SK-N-SH (cell line): ENCODE results near the gene MAGEF1. TPM values are rescaled to one million over a fixed set of nuclear protein-coding genes. Genes with fewer than 3 reads are reported as not detected.

ENCODE experiments used
- CTCF ChIA-PET: fragments of 300-600, 350-600 bp; formaldehyde crosslinking; extraction: SDS; loops from one replicate; lab custom pipeline; 2021; lab: Yijun Ruan, JAX
- POLR2A ChIA-PET: fragments of 350-600 bp; sonication (Branson Sonifier 250); formaldehyde crosslinking; extraction: SDS; loops from one replicate; lab custom pipeline; 2020; ENCODE audit warnings: antibody characterized with exemption, inconsistent platforms; lab: Yijun Ruan, JAX
- DNase-seq: peaks from one replicate; pipeline ENCODE4 v3.0.0; 2012
- H2AFZ ChIP-seq: fragments of 200-600 bp; sonication (generic); 2 replicates; pipeline ENCODE4 v1.8.1; 2016; ENCODE audit warnings: antibody characterized with exemption, mild to moderate bottlenecking, low read depth
- H3F3A ChIP-seq: fragments of 200-600 bp; sonication (generic); replicated peaks from 2 replicates; pipeline ENCODE3; 2016; ENCODE audit warnings: antibody characterized with exemption, mild to moderate bottlenecking; ENCODE audit not compliant: insufficient read depth
- H3K27ac ChIP-seq, 2 experiments: fragments of 200-500 bp in 1 of 2; fragments of 200-600 bp in 1 of 2; sonication (Bioruptor generic) in 1 of 2; sonication (generic), shearing (Covaris generic) in 1 of 2; 2 replicates each; pipeline versions ENCODE4 v1.5.1 to v1.6.1; 2014 to 2016; ENCODE audit warnings: low read depth in 2 of 2, inconsistent platforms in 1 of 2, low read length in 1 of 2, mild to moderate bottlenecking in 1 of 2, mixed read lengths in 1 of 2
- H3K27me3 ChIP-seq: fragments of 200-600 bp; sonication (generic), shearing (Covaris generic); 2 replicates; pipeline ENCODE4 v1.6.1; 2016; ENCODE audit warnings: mixed run types; ENCODE audit not compliant: insufficient read depth
- H3K36me3 ChIP-seq, 2 experiments: fragments of 200-500 bp in 1 of 2; fragments of 200-600 bp in 1 of 2; sonication (Bioruptor generic) in 1 of 2; sonication (generic) in 1 of 2; replicated peaks in 1 of 2; 2 replicates each; pipeline versions ENCODE3 to v1.5.1; 2014 to 2016; ENCODE audit warnings: low read length in 1 of 2, mild to moderate bottlenecking in 1 of 2; ENCODE audit not compliant: insufficient read depth in 2 of 2, control insufficient read depth in 1 of 2
- H3K4me1 ChIP-seq, 2 experiments: fragments of 200-500 bp in 1 of 2; fragments of 200-600 bp in 1 of 2; sonication (Bioruptor generic) in 1 of 2; sonication (generic), shearing (Covaris generic) in 1 of 2; 2 replicates each; pipeline versions ENCODE4 v1.5.1 to v1.6.1; 2014 to 2016; ENCODE audit warnings: low read depth in 1 of 2, low read length in 1 of 2, mixed run types in 1 of 2; ENCODE audit not compliant: insufficient read depth in 2 of 2, control insufficient read depth in 1 of 2
- H3K4me2 ChIP-seq: fragments of 200-600 bp; sonication (generic), shearing (Covaris generic); 2 replicates; pipeline ENCODE4 v1.6.1; 2017; ENCODE audit warnings: mixed run types
- H3K4me3 ChIP-seq, 2 experiments: fragments of 200-500 bp in 1 of 2; fragments of 200-600 bp in 1 of 2; sonication (Bioruptor generic) in 1 of 2; sonication (generic), shearing (Covaris generic) in 1 of 2; 2 replicates each; pipeline versions ENCODE4 v1.5.1 to v1.8.1; 2014 to 2016; ENCODE audit warnings: low read depth in 2 of 2, inconsistent platforms in 1 of 2, low read length in 1 of 2, mild to moderate bottlenecking in 1 of 2, mixed read lengths in 1 of 2, moderate library complexity in 1 of 2
- H3K79me2 ChIP-seq: fragments of 200-600 bp; sonication (generic); 2 replicates; pipeline ENCODE4 v1.8.1; 2017; ENCODE audit warnings: mild to moderate bottlenecking; ENCODE audit not compliant: insufficient read depth
- H3K9ac ChIP-seq: fragments of 200-600 bp; sonication (generic); 2 replicates; pipeline ENCODE4 v1.6.1; 2017; ENCODE audit warnings: mixed run types
- H3K9me2 ChIP-seq: fragments of 200-600 bp; sonication (generic); 2 replicates; pipeline ENCODE4 v1.6.1; 2017; ENCODE audit warnings: mixed run types
- H3K9me3 ChIP-seq: fragments of 200-600 bp; sonication (generic); 2 replicates; pipeline ENCODE4 v1.6.1; 2017; ENCODE audit warnings: mixed run types, mild to moderate bottlenecking, moderate library complexity
- H4K20me1 ChIP-seq: fragments of 200-600 bp; sonication (generic); 2 replicates; pipeline ENCODE4 v1.6.1; 2017; ENCODE audit warnings: mild to moderate bottlenecking, mixed run types; ENCODE audit not compliant: insufficient read depth
- CTCF ChIP-seq: fragments of 200-600 bp; sonication (generic); IDR thresholded peaks from 2 replicates; pipeline ENCODE4 v1.6.1; 2017; ENCODE audit warnings: antibody characterized with exemption, mild to moderate bottlenecking, moderate library complexity
- ELF1 ChIP-seq: IDR thresholded peaks from 2 replicates; pipeline ENCODE4 v1.4.0; 2012
- EP300 ChIP-seq, 2 experiments: IDR thresholded peaks; 2 replicates each; pipeline versions ENCODE4 v1.4.0 to v1.6.1; 2012; ENCODE audit warnings: borderline replicate concordance in 1 of 2, low read depth in 1 of 2, low read length in 1 of 2
- EZH2phosphoT487 ChIP-seq: fragments of 200-600 bp; sonication (generic); IDR thresholded peaks from 2 replicates; pipeline ENCODE4 v1.6.1; 2017; ENCODE audit warnings: low read depth, mixed run types, mild to moderate bottlenecking, antibody characterized with exemption, moderate library complexity, borderline replicate concordance
- MAX ChIP-seq: IDR thresholded peaks from 2 replicates; pipeline ENCODE4 v1.4.0; 2012; ENCODE audit warnings: low read depth
- MEF2A ChIP-seq: IDR thresholded peaks from 2 replicates; pipeline ENCODE4 v1.4.0; 2012; ENCODE audit warnings: low read depth, borderline replicate concordance
- MXI1 ChIP-seq: IDR thresholded peaks from 2 replicates; pipeline ENCODE4 v1.6.1; 2012; ENCODE audit warnings: mild to moderate bottlenecking, low read depth, low read length, improper control_type of control experiment
- RCOR1 ChIP-seq: fragments of 150-350 bp; IDR thresholded peaks from 2 replicates; pipeline ENCODE4 v1.6.1; 2017; ENCODE audit warnings: antibody characterized with exemption, low read length
- USF2 ChIP-seq: fragments of 150-350 bp; IDR thresholded peaks from 2 replicates; pipeline ENCODE4 v1.6.1; 2017; ENCODE audit warnings: antibody characterized with exemption, low read length, low read depth, borderline replicate concordance
- WGBS: methylation state at CpG from one replicate; pipeline ENCODE4 v1.1.6; 2017; ENCODE audit warnings: low lambda C conversion rate; 5-methylcytosine and 5-hydroxymethylcytosine counted together
- polyA plus RNA-seq, 3 experiments: library from polyadenylated mRNA; depleted of rRNA; stranded (reverse); fragments of >200 nt; gene quantifications; 2 replicates each; pipeline ENCODE4 v1.2.3, GENCODE V29; 2012

The MAGEF1 gene
- polyA plus RNA-seq, 1 of the 3 experiments (the other 2 are of a cell fraction) = 45.2 TPM

- POLR2A ChIA-PET = interaction anchor here (0.6 kb wide), 1 partner anchor 56 kb away, joined by 3 read pairs; no protein-coding TSS in a partner anchor
- H3K9ac ChIP-seq = no peak overlapping the region
These were observed 38.6 kb downstream of the MAGEF1 start for GRCh38 chr3:184672977-184673870.

GRCh38 chr3:184672335-184672734 lies 39.5 kb downstream of the MAGEF1 start:
- Histone ChIP-seq H4K20me1 (no peaks in the 10 kb centered on the region), H2AFZ (no peak overlapping the region), H3K9me2 (no peaks in the 10 kb centered on the region), H3K4me2 (no peak overlapping the region), H3K27me3 (peaks cover 4% of the 10 kb centered on the region; the same call in 1 of the 2 replicates), H3K36me3 (no peaks in the 10 kb centered on the region), H3K27ac (no peak overlapping the region), H3K9me3 (no peaks in the 10 kb centered on the region), H3K4me1 (peaks cover 0 to 20% of the 10 kb centered on the region in 2 experiments; a peak in 1 of 4 replicates), H3K4me3 (no peak overlapping the region), H3K9ac (no peak overlapping the region), H3F3A (no peaks in the 10 kb centered on the region), H3K79me2 (no peaks in the 10 kb centered on the region)
- no peak for TF ChIP-seq MXI1
- no peak for TF ChIP-seq RCOR1
- no peak for TF ChIP-seq ELF1
- no peak for TF ChIP-seq EP300 (IDR thresholded peaks at IDR 0.05; ENCODE audit: borderline replicate concordance in 1 of 2, low read depth in 1 of 2, low read length in 1 of 2)
- TF ChIP-seq USF2 = no peak
- DNase-seq = no peak
- WGBS = 72% methylated on average over 4 of the region's 9 CpGs
- CTCF ChIA-PET = interaction anchor here (0.9 to 1.8 kb wide), 2 partner anchors 8 to 11 kb away, joined by 4 read pairs; no protein-coding TSS in a partner anchor
- POLR2A ChIA-PET = no interaction called here

More at GRCh38 chr3:184672977-184673870, 38.6 kb downstream of the MAGEF1 start:
- H4K20me1 ChIP-seq = no peaks in the 10 kb centered on the region
- CTCF ChIA-PET = interaction anchor here (0.9 to 1.8 kb wide), 3 partner anchors 8 to 97 kb away, joined by 3 to 4 read pairs (median 4); no protein-coding TSS in a partner anchor
- no peak overlapping the region for H3K27ac ChIP-seq
- DNase-seq = no peak
- no peaks in the 10 kb centered on the region for H3K9me2 ChIP-seq
- no peak overlapping the region for H2AFZ ChIP-seq
- 66% methylated on average over 12 of the region's 16 CpGs for WGBS
- no peaks in the 10 kb centered on the region for H3F3A ChIP-seq
- no peaks in the 10 kb centered on the region for H3K36me3 ChIP-seq
- peaks cover 4% of the 10 kb centered on the region; the same call in 1 of the 2 replicates for H3K27me3 ChIP-seq
- no peak overlapping the region for H3K4me3 ChIP-seq
- H3K4me1 ChIP-seq = peaks cover 0 to 21% of the 10 kb centered on the region in 2 experiments; a peak in 1 of 4 replicates
- H3K9me3 ChIP-seq = no peaks in the 10 kb centered on the region
- no peaks in the 10 kb centered on the region for H3K79me2 ChIP-seq
- TF ChIP-seq MAX (no peak), MEF2A (no peak), CTCF (no peak), EZH2phosphoT487 (no peak), USF2 (no peak)
- H3K4me2 ChIP-seq = no peak overlapping the region
